HG02970 (cell line): ENCODE data around the gene UCHL1.
"Not testable (repeated sequence)": the region's sequence is repeated elsewhere in the genome, so short reads cannot be mapped to it uniquely, and the experiment has no call there.

Experiments
- ATAC-seq: cut with Tn5 transposase; IDR thresholded peaks from one replicate; pipeline ENCODE4 v1.9.1; 2021; ENCODE audit warnings: mild to moderate bottlenecking, moderate library complexity, moderate number of reproducible peaks; ENCODE audit not compliant: unreplicated experiment, low FRiP score

UCHL1 gene

DNA sequence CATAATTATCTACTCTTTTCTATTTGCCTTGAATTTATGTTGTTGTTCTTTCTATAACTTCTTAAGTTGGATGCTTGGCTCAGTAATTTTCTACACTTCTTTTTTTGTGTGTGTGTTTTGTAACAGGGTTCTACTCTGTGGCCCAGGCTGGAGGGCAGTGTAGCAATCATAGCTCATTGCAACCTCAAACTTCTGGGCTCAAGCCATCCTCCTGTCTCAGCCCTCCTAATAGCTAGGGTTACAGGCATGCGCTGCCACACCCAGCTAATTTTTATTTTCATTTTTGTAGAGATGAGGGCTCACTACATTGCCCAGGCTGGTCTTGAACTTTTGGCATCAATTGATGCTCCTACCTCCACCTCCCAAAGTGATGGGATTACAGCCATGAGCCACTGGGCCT, 20.7 kb upstream of the UCHL1 start:
- no peak for ATAC-seq

DNA sequence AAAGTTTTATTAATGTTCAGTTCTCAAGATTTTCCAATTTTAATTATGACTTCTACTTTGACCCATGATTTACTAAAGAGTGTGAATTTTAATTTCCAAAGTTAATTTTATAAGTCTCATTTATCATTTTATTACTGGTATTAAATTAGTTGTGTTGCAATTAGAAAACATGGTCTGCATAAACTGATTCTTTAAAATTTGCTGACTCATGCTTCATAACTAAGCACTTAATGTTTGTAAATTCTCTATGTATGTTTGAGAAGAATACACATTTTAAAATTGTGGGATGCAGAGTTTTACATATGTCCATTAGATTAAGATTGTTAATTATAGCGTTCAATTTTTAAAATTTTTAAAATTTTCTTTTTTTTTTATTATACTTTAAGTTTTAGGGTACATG, 20.2 kb upstream of the UCHL1 start:
- no peak for ATAC-seq

DNA sequence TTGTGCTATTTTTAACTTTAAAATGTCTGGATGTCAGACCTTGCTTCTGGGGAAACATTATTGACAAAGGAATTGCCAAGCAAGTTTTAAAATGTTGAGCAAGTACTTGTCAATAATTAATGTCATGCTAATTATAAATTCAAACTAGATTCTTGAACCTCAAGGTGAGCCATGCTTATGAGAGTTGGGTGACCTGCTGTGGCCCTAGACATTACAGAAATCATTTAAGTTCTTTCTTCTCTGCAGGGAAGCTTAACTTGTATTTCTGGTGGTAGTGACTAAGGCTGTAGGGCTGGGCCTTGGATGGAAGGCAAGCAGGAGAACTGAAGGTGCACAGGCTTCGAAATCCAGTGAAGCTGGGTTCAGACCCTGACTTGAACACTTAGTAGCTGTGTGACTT, 14.8 kb upstream of the UCHL1 start:
- no peak for ATAC-seq

DNA sequence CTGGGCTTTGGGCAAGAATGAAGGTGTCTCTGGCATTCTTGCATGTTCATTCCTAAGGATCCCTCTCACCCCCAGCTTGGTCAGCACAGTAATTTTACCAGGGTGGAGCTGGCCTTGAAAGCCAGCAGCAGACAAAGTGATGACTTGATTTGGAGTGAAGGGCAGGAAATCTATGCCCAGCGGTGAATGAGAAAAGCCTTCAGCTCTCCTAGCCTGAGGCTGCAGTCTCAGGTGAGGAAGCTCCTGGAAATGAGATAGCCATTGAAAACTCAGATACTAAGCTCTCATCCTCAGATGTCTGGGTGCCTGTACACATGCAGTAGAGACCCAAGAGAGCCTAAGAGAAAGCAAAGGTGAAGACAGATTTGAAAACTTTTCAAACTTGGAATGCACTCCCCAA, 10.7 kb upstream of the UCHL1 start:
- no peak for ATAC-seq

DNA sequence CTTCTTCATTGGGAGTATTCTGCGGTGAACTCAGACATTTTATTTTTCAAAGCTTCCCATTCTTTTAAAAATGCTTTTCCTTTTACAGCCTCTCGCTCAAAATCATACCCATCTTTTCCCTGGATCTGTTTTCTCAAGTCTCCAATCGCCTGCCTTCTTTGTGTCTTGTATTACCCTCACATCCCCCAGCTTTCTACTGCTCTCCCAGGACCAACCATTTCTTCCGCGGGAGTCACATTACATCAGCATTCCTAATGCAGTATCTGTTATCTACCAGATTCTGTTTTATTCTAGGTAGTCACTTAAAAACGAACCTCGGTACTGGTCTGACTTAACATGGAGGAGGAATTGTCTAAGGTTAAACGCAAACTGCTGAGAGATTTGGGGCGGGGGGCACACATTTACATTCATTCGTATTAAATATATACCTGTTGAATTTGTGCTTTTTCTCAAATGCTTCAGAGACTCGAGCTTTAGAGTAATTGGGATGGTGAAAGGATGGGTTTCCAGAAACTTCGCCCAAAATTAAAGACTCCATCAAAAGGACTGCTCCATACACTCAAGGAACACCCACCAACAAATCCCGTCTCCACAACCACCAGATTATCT, 493 bp upstream of the UCHL1 start:
- no peak for ATAC-seq

DNA sequence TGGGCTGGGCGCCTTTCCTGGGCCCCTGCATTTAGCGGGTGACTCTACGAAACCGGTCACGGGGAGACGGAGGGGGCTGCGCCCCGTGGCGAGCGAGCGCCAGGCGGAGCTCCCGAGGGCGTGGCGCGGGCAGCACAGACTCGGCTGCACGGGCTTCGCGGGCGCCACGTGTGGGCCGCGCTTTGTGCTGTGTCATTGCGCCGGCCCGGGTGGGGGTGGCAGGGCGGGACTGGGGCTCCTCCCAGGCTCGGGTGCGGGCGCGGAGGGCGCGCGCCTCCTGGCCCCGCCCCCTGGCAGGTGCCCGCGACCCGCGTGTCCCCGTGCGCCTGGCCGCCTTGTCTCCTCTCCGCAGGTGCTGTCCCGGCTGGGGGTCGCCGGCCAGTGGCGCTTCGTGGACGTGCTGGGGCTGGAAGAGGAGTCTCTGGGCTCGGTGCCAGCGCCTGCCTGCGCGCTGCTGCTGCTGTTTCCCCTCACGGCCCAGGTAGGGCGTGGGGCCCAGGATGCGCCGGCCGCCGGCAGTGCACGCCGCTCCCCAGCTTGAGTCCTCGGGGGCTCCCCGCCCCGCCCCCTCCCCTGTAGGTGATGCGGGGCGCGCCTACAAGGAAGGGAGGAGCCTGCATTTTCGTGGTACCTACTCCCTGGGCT, 651 bp downstream of the UCHL1 start:
- no peak for ATAC-seq

DNA sequence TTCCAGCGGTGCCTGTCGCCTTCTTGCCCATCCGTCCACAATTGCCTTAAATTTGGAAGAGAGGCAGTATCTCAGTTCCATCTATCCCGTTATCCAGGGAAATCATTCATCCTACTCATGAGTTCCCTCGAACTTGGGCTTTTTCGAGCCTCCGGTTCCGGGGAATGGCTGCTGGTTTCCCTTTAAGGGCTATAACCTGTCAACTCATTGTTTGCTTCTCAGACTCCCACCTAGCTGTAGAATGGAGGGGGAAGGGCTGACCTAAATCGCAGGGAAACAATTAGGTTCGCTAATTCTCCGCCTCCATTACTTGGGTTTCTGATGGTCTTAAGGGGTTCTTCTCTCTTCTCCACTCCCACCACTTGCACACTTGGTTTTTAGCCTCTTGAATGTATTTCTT, 1.2 kb downstream of the UCHL1 start:
- ATAC-seq = no peak

DNA sequence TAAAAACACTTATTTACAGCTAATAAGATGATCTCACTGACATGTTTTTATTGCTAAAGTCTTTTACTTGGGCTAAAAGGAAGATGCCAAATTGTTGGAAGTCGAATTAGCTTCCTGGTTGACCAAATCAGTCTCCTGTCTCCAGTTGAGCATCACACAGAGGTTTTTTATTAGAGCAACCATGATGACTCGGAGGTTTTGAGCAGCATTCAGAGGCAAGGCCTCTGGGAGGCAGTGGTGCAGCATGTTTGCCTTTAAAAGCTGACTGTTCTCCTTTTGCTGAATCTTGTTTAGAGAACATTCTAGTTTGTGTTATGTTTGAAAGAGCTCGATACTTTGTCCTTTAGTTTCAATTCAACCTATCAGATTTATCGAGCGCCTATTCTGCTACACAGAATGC, 2.1 kb downstream of the UCHL1 start:
- ATAC-seq = no peak

DNA sequence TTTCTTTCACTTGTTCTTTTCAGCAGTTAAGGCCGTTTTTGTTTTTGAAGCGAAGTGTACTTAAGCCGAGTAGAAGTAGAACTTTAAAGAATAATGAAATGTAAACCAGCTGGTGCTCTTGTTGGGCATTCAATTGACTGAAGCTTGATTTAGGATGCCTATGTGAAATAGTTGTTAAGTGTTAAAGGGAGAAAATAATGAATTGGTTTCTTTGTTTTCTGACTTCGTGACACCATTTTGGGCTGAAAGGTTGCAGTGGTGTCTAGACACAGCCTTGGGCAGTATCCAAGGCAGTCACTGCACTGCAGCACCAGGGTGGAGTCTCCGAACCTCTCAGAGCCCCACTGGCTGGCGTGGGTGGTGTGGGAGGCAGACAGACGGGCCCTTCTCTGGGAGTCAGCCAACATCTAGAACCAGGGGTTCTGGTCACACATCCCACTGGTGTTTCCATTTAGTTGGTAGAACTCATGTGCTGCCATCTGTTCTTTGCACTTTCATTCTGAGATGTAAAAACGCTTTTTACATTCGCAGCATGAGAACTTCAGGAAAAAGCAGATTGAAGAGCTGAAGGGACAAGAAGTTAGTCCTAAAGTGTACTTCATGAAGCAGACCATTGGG, 3.5 kb downstream of the UCHL1 start:
- ATAC-seq = no peak

DNA sequence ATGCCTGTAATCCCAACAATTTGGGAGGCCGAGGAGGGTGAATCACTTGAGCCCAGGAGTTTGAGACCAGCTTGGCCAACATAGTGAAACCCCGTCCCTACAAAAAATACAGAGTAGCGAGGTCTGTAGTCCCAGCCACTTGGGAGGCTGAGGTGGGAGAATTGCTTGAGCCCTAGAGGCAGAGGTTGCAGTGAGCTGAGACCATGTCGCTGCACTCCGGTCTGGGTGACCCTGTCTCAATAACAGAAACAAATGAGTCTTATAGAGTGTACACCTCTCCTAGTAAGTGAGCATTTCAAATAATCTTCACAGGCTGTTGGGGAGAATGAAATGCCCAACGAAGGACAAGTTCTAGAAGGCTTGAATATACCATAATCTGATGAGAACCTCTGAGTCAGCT, 5.5 kb downstream of the UCHL1 start:
- ATAC-seq = no peak

DNA sequence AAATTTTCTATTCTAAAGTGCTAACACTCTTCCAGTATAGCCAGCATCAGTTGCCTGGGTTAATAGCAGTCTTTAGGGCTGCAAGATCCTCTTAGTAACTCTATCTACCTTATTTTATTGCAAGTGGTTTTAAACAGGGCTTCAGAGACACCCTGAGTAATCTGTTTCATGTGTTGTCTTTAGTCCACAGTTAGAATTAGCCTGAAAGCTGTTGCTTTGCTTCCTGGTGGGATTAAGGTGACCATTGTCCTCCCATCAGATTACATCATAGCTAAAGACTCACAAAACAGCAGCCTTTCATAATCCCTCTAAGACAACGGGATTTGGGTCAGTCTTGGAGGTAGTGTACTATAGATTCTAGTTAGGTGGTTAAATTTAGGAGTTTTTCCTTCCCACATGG, 7.5 kb downstream of the UCHL1 start:
- ATAC-seq = no peak

DNA sequence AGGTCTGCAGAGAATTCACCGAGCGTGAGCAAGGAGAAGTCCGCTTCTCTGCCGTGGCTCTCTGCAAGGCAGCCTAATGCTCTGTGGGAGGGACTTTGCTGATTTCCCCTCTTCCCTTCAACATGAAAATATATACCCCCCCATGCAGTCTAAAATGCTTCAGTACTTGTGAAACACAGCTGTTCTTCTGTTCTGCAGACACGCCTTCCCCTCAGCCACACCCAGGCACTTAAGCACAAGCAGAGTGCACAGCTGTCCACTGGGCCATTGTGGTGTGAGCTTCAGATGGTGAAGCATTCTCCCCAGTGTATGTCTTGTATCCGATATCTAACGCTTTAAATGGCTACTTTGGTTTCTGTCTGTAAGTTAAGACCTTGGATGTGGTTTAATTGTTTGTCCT, 11.3 kb downstream of the UCHL1 start:
- no peak for ATAC-seq

DNA sequence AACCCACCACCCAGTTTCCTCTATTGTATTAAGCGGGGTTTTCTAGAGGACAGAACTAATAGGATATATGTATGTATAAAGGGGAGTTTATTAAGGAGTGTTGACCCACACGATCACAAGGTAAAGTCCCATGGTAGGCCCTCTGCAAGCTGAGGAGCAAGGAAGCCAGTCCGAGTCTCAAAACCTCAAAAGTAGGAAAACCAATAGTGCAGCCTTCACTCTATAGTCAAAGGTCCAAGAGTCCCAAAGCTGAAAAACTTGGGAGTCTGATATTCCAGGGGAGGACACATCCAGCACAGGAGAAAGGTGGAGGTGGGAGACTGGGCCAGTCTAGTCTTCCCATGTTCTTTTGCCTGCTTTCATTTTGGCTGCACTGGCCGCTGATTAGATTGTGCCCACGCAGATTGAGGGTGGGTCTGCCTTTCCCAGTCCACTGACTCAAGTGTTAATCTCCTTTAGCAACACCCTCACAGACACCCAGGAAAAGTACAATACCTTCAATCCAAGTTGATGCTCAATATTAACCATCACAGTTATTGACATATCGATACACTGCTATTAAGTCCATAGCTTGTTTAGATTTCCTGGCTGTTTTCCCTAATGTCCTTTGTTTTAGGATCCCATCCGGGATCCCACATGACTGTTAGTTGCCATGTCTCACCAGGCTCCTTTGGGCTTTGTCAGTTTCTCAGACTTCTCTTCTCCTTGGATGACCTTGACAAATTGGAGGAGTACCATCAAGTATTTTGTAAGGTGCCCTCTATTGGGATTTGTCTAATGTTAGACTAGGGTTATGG, 12.2 kb downstream of the UCHL1 start:
- ATAC-seq = no peak

DNA sequence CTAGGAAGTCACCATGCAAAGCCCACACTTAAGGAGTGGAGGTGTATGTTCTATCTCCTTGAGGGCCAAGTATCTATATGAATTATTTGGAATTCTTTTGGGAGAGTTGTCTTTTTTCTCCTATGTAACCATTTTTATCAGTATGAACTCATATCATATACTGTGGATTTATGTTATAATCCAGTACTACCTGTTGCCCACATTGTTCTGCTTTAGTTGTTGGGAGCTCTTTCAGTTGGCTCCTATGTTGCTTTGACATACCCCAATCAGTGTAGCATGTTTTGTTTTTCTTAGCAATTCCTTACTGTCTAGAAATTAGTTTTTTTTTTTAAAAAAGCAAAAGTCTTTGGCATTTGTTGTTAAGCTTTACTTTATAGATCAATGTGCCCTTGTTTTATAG, 13.0 kb downstream of the UCHL1 start:
- no peak for ATAC-seq

DNA sequence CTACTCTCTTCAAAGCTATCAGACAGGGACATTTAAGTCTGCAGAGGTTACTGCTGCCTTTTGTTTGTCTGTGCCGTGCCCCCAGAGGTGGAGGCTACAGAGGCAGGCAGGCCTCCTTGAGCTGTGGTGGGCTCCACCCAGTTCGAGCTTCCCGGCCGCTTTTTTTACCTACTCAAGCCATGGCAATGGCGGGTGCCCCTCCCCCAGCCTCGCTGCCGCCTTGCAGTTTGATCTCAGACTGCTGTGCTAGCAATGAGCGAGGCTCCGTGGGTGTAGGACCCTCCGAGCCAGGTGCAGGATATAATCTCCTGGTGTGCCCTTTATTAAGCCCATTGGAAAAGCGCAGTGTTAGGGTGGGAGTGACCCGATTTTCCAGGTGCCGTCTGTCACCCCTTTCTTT, 19.2 kb downstream of the UCHL1 start:
- not testable (repeated sequence) for ATAC-seq

DNA sequence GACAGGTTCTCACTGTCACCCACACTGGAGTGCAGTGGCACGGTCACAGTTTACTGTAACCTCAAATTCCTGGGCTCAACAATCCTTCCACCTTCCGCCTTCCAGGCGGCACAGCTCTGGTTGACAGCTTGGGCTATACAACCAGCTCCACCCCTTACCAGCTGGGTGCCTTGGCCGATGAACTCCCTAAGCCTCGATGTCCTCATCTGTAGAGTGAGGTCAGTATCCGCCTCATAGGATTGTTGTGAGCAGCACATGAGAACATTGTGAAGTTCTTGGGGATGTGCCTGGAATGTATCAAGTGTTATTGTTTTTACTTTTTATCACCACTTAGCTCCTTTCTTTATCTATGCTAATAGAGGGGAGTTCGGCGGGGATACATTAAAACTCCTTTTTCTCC, 23.3 kb downstream of the UCHL1 start:
- ATAC-seq = no peak

DNA sequence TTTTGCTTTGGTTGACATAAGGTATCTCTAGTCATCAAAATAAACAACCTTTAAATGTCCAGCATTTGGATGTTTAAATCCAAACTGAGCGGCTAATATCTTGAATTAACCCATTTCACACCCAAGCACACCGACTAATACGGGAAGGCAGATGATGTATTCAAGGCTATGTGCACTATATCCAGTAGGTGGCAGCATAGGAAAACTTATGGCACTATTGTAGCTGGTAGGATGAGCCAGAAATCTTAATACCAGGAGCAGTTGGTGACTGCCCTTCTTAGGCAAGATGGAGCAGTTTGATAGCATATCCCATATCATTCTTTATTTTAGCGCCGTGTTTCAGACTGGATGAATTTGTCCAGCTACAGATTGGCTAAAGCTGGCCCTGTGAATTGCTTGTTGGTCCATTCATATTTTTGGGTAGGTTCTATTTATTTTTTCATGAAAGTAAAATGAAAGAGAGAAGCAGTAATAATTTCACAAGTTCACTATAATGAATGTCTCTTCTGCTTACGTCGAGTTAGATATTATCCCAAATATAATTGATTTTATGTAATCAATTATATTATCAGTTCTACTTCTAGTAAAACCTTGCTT, 24.4 kb downstream of the UCHL1 start:
- peak; percentile 88 for ATAC-seq

DNA sequence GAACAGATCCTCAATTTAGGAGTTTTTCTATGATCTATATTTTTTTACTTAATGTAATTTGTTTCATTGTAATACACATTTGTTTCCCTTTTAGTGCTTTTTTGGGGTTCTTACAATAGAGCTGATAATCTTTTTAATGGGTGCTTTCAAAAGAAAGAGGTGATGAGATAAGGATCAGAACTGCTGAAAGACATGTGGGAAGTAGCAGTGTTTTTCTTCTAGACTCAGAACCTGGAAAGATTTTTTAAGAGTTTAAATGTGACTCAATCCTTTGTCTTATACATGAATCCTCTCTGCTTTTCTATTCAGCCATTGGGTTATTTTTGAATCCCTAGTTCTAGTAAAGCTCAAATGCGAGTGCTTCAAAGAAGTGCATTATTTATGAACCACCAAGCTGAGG, 25.6 kb downstream of the UCHL1 start:
- ATAC-seq = no peak

DNA sequence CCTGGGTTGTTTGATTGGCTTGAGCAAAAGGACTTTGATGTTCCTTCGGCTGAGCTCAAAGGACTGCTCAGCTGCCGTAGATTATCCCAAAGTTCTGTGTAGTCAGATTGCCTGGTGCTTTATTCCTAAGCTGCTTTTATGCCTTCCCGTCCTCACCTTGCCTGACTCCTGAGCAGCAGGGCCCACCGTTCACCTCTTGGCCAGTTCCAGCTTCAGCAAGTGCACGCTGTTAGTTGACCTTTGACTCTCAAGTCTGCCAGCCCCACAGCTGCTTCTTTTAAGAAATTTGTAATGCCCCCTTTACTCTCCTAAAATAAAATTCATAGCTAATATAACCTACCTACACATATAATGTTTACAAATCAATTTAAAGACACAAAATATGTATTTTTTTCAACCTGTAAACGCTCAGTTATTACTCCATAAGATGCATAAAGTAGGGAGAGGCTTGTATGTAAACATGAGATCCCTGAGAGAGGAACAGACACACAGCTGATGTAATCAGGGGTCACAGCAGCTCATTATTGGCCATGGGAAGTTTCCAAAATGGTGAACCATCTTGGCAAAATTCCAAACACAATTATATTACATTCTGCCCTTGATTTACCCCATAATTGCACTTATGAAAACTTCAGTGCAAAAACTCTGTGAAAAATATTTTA, 28.6 kb downstream of the UCHL1 start:
- no peak for ATAC-seq

DNA sequence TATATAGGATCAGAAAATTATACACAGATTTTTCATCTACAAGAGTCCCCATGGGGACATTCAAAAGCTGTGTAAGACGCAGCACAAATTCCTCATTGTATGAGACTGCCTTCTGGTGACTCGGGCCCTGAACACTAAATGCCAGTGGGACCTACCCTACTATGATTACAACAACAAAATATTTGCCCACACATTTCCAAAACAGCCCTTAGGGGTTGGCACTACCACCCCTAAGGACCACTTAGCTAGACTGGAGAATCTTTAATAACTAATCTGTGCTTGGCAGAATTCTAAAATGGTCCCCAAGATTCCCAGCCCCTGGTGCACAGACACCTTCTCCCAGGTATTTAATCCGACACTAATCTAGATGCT, 29.1 kb downstream of the UCHL1 start:
- no peak for ATAC-seq

DNA sequence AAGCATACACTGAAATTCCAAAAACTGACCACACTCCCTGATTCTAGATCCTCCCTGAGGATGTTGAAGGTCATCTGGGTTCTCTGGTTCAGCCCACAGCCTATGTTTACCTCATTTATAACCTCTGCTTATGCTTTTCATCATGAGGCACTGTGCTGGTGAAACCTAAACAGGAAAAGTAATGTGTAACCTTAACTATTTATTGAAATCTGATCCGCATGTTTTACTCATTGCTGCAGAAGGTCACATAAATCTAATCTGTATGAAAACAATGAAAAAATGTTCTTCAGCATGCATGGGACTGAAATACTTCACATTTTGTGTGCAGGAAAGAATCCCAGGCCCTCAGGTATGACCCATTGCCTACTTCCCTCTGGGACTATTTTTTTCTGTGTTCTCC, 30.3 kb downstream of the UCHL1 start:
- ATAC-seq = no peak
